DOHH2 (cell line): Measurements from ENCODE around the gene AXIN2.

Experiments used
- CTCF ChIP-seq: fragments of 200-600 bp; sonication (generic); IDR thresholded peaks from one replicate; pipeline ENCODE4 v1.5.1; 2014; ENCODE audit warnings: antibody characterized with exemption, mild to moderate bottlenecking, low read depth, low read length; ENCODE audit not compliant: poor library complexity, severe bottlenecking
- EZH2phosphoT487 ChIP-seq: fragments of 200-600 bp; sonication (generic); IDR thresholded peaks from 2 replicates; pipeline ENCODE4 v1.6.1; 2017; ENCODE audit warnings: borderline replicate concordance, mild to moderate bottlenecking, antibody characterized with exemption, low read length, moderate library complexity, mixed read lengths

GRCh38 chr17:65504141-65504540, 57.3 kb downstream of the AXIN2 start:
- TF ChIP-seq CTCF (no peak), EZH2phosphoT487 (no peak)
